K562 (cell line): ENCODE measurements around the gene HOXB3. TPM values are rescaled to one million over a fixed set of nuclear protein-coding genes. Genes with fewer than 3 reads are reported as not detected.

Experiments
- BMI1 ChIP-seq: fragments of 150-350 bp; IDR thresholded peaks from 2 replicates; pipeline ENCODE4 v1.6.1; 2014; ENCODE audit warnings: low read length
- CEBPZ ChIP-seq: fragments of 150-350 bp; IDR thresholded peaks from 2 replicates; pipeline ENCODE4 v1.6.1; 2014; ENCODE audit warnings: low read depth, mild to moderate bottlenecking, low read length, borderline replicate concordance
- ELK1 ChIP-seq: sonication (generic); formaldehyde crosslinking; IDR thresholded peaks from 2 replicates; pipeline ENCODE4 v1.8.1; 2022; ENCODE audit warnings: missing genetic modification reagents
- L3MBTL2 ChIP-seq: fragments of 450-650 bp; IDR thresholded peaks from 2 replicates; pipeline ENCODE4 v1.6.1; 2016; ENCODE audit warnings: mild to moderate bottlenecking, moderate library complexity
- MNT ChIP-seq, 2 experiments: fragments of 450-650 bp; conservative IDR thresholded peaks; 2 replicates each; pipeline ENCODE4 v1.6.1; 2017; ENCODE audit warnings: mild to moderate bottlenecking in 2 of 2, moderate library complexity in 2 of 2
- NR2C2 ChIP-seq, 2 experiments: fragments of 200-800 bp in 1 of 2; sonication (Bioruptor generic) in 1 of 2; sonication (generic) in 1 of 2; formaldehyde crosslinking in 1 of 2; IDR thresholded peaks; 2 replicates each; pipeline versions ENCODE4 v1.6.1 to v1.8.0; 2016 to 2022; ENCODE audit warnings: mild to moderate bottlenecking in 1 of 2, missing compliant biosample characterization in 1 of 2, missing genetic modification characterization in 1 of 2, missing genetic modification reagents in 1 of 2
- PBX2 ChIP-seq, 2 experiments: IDR thresholded peaks in 1 of 2; conservative IDR thresholded peaks in 1 of 2; 2 replicates each; pipeline ENCODE4 v1.6.1; 2016; ENCODE audit warnings: low read depth in 2 of 2, mild to moderate bottlenecking in 1 of 2, missing compliant biosample characterization in 1 of 2, missing genetic modification characterization in 1 of 2, moderate library complexity in 1 of 2
- PREB ChIP-seq: sonication (generic); formaldehyde crosslinking; IDR thresholded peaks from 2 replicates; pipeline ENCODE4 v1.8.1; 2023; ENCODE audit warnings: mild to moderate bottlenecking, missing genetic modification reagents
- RBM39 ChIP-seq: fragments of 200-400 bp; formaldehyde crosslinking; optimal IDR thresholded peaks from 2 replicates; pipeline ENCODE3; 2018; ENCODE audit warnings: low read depth, low read length
- TRIM28 ChIP-seq: fragments of 450-650 bp; IDR thresholded peaks from 2 replicates; pipeline ENCODE4 v1.6.1; 2017
- UBTF ChIP-seq, 2 experiments: IDR thresholded peaks; 2 replicates each; pipeline ENCODE4 v1.6.1; 2012; ENCODE audit warnings: improper control_type of control experiment in 2 of 2, low read depth in 2 of 2, low read length in 2 of 2, borderline replicate concordance in 1 of 2
- polyA plus RNA-seq, 8 experiments: library from polyadenylated mRNA; depleted of rRNA in 4 of 8; stranded (reverse) in 5 of 8; unstranded in 3 of 8; fragments of >200 nt; fragmentation: Nextera tagmentation in 2 of 8; fragmentation: Illumina TruSeq in 1 of 8; extraction: Ambion mirVana in 2 of 8; extraction: Trizol in 1 of 8; gene quantifications; 2 replicates each; pipeline versions ENCODE4 v1.2.1 to v1.2.3, GENCODE V29; 2011 to 2014; ENCODE audit warnings: inconsistent platforms in 1 of 8, missing spikeins in 1 of 8
- total RNA-seq, 7 experiments: library from RNA; depleted of rRNA in 6 of 7; stranded (reverse); fragments of >200 nt in 6 of 7; fragmentation: Illumina TruSeq in 2 of 7; extraction: Trizol in 2 of 7; gene quantifications; 2 replicates each; pipeline versions ENCODE4 v1.2.1 to v1.2.3, GENCODE V29; 2011 to 2021; ENCODE audit warnings: low replicate concordance in 1 of 7

HOXB3 gene
- total and polyA plus RNA-seq, 9 of the 15 experiments (the other 6 are each of a cell fraction or from before 2014, with no cell fraction given), result 2.4 to 41.3 (median 20.2) TPM

GRCh38 chr17:48626245-48627117, 36.4 kb upstream of the HOXB3 start, which contains the start of gene HOXB9 (continued):
- TF ChIP-seq PBX2 (CRISPR knock-in tag; IDR thresholded peaks at IDR 0.05; ENCODE audit: low read depth) (peak; percentile 89), PBX2 (tag; conservative IDR thresholded peaks at IDR 0.05; ENCODE audit: low read depth) (peak; percentile 99), MNT (conservative IDR thresholded peaks at IDR 0.05) (peak; percentile 59 to 89; a peak in 3 of 4 replicates), L3MBTL2 (no peak), NR2C2 (CRISPR knock-in tag; IDR thresholded peaks at IDR 0.05) (0 out of 2 replicates have a peak, but pooled peaks have one; percentile 35), NR2C2 (tag; IDR thresholded peaks at IDR 0.05) (peak; percentile 59), TRIM28 (no peak), PREB (CRISPR knock-in tag) (no peak), UBTF (IDR thresholded peaks at IDR 0.05; ENCODE audit: borderline replicate concordance in 1 of 2, low read depth in 2 of 2, low read length in 2 of 2) (peak; percentile 88 to 92; a peak in 2 of 4 replicates), ELK1 (CRISPR knock-in tag) (no peak), BMI1 (no peak), RBM39 (no peak), CEBPZ (no peak)
